ENCODE results near the gene RIMBP2.

- TF ChIP-seq CTCF (conservative IDR thresholded peaks at IDR 0.05 in 1 of 2, IDR thresholded peaks at IDR 0.05 in 1 of 2; ENCODE audit: low read depth in 1 of 2, low read length in 2 of 2) (no peak), EZH2 (IDR thresholded peaks at IDR 0.05; ENCODE audit: low read length, missing control alignments) (no peak)
These were observed 185.7 kb downstream of the RIMBP2 start for GRCh38 chr12:130530429-130530828.

Data from fibroblast of lung (primary cell).